ENCODE measurements around the gene FAM131A. TPM values are rescaled to one million over a fixed set of nuclear protein-coding genes. Genes with fewer than 3 reads are reported as not detected.

FAM131A gene
- total and polyA plus RNA-seq, 2 of the 4 experiments (the other 2 are of a cell fraction), result 10.8 to 19.5 TPM

GRCh38 chr3:184379358-184380184 lies 42.2 kb downstream of the FAM131A start, which contains the start of gene CHRD (continued):
- no peak for TF ChIP-seq CHD1 (IDR thresholded peaks at IDR 0.05; ENCODE audit: low read depth, low read length)
- no peak for TF ChIP-seq RAD21 (IDR thresholded peaks at IDR 0.05; ENCODE audit: low read length)

- CTCF ChIA-PET, result interaction anchor here (1.4 kb wide), 1 partner anchor 8 kb away, joined by 5 read pairs; no protein-coding TSS in a partner anchor
- no peak for TF ChIP-seq RAD21 (IDR thresholded peaks at IDR 0.05; ENCODE audit: low read length)
- TF ChIP-seq MAZ (IDR thresholded peaks at IDR 0.05; ENCODE audit: borderline replicate concordance, low read depth, low read length), result peak; percentile 98
- no peak overlapping the region for H2AK5ac ChIP-seq (ENCODE audit: low read depth, low read length)
- no peak overlapping the region for H3K56ac ChIP-seq (ENCODE audit: extremely low read depth, insufficient read depth, low read length)
- WGBS, 2 experiments (ENCODE audit: extremely low coverage in 2 of 2, insufficient read length in 1 of 2), result 0% methylated on average over 21 of the region's 62 CpGs; no CpG with 5 or more reads in 1 of the 2 experiments
- H2BK20ac ChIP-seq (ENCODE audit: low read depth, low read length), result no peak overlapping the region
- intact Hi-C loops (cut with micrococcal nuclease) (no loop called here), dilution Hi-C loops (cut with HindIII; ENCODE audit: low sequenced_read_pairs, unreplicated experiment) (no loop called here), in situ Hi-C loops (cut with MboI; ENCODE audit: low sequenced_read_pairs) (no loop called here)
- H4K20me1 ChIP-seq (ENCODE audit: insufficient read depth, low read length), result no peaks in the 10 kb centered on the region
- H3K9ac ChIP-seq (ENCODE audit: low read depth, low read length), result no peak overlapping the region
- peak overlapping the region; percentile 56 for H2AFZ ChIP-seq (replicated peaks; ENCODE audit: low read length, poor library complexity)
- no TSS peak for BruUV-seq (replicated peaks)
- H3K36me3 ChIP-seq (ENCODE audit: control insufficient read depth, insufficient read depth, low read length), result no peaks in the 10 kb centered on the region
- H3K9me1 ChIP-seq (ENCODE audit: insufficient read depth, low read length), result no peaks in the 10 kb centered on the region
- H3K18ac ChIP-seq (ENCODE audit: low read depth, low read length), result no peak overlapping the region
- H2BK5ac ChIP-seq (ENCODE audit: low read depth, low read length, poor library complexity, severe bottlenecking), result no peak overlapping the region
- no peak overlapping the region for H3K4ac ChIP-seq (ENCODE audit: low read depth, low read length)
- no peaks in the 10 kb centered on the region for H3K79me1 ChIP-seq (ENCODE audit: low read depth in 1 of 2, low read length in 2 of 2)
- H4K5ac ChIP-seq (ENCODE audit: low read depth, low read length), result no peak overlapping the region
- no peak overlapping the region for H3K14ac ChIP-seq (replicated peaks; ENCODE audit: low read depth, low read length)
- H3K4me2 ChIP-seq (ENCODE audit: low read depth, low read length), result no peak overlapping the region
- H4K91ac ChIP-seq (ENCODE audit: insufficient read depth, low read depth, low read length), result no peak overlapping the region
- no peak overlapping the region for H3K27ac ChIP-seq (ENCODE audit: insufficient read depth, low read length)
- H2AK9ac ChIP-seq (replicated peaks; ENCODE audit: low read depth, low read length, poor library complexity), result no peak overlapping the region
- H3K27me3 ChIP-seq (ENCODE audit: control insufficient read depth, insufficient read depth, low read length), result peaks cover 83% of the 10 kb centered on the region
- H3K23ac ChIP-seq (ENCODE audit: low read depth, low read length), result no peak overlapping the region
- peaks cover 2% of the 10 kb centered on the region; the same call in 1 of the 2 replicates for H3K4me1 ChIP-seq (ENCODE audit: control insufficient read depth, insufficient read depth, low read length)
- H4K8ac ChIP-seq (ENCODE audit: low read depth in 2 of 2, low read length in 2 of 2), result no peak overlapping the region
- no peak overlapping the region for H2BK120ac ChIP-seq (ENCODE audit: low read depth, low read length)
- POLR2A ChIA-PET (ENCODE audit: unreplicated experiment), result no interaction called here
- ATAC-seq (ENCODE audit: low read depth) (peak; percentile 90), DNase-seq (no peak)
- peak overlapping the region; percentile 38; the same call in 1 of the 2 replicates for H3K4me3 ChIP-seq (ENCODE audit: insufficient read depth, low read depth, low read length)
- H3K9me3 ChIP-seq (ENCODE audit: control insufficient read depth, insufficient read depth, low read length), result no peaks in the 10 kb centered on the region
- H2BK15ac ChIP-seq (ENCODE audit: low read depth, low read length), result no peak overlapping the region
Observed at GRCh38 chr3:184380185-184380626, 42.8 kb downstream of the FAM131A start.

Measured in IMR-90 (cell line).